ENCODE data around the gene CSPG4.

DNA sequence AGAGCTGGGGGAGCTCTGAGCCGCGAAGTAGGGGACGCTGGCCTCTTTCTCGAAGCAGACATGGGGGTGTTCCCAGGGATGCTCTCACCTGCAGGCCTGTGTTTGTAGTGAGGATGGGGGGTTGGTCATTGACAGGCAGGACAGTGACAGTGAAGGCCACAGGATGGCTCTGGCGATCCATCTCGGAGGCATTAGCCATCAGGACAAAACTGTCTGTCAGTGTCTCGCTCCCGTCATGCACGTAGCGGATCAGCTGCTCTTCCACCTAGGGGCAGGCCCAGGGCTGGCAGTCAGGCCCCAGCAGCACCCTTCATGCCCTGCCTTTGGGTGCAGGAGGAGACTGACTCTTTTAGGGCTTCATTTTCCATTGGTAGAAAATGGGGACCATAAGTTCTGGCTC is 28.0 kb downstream of the CSPG4 start:
- TF ChIP-seq, protein P1, sequence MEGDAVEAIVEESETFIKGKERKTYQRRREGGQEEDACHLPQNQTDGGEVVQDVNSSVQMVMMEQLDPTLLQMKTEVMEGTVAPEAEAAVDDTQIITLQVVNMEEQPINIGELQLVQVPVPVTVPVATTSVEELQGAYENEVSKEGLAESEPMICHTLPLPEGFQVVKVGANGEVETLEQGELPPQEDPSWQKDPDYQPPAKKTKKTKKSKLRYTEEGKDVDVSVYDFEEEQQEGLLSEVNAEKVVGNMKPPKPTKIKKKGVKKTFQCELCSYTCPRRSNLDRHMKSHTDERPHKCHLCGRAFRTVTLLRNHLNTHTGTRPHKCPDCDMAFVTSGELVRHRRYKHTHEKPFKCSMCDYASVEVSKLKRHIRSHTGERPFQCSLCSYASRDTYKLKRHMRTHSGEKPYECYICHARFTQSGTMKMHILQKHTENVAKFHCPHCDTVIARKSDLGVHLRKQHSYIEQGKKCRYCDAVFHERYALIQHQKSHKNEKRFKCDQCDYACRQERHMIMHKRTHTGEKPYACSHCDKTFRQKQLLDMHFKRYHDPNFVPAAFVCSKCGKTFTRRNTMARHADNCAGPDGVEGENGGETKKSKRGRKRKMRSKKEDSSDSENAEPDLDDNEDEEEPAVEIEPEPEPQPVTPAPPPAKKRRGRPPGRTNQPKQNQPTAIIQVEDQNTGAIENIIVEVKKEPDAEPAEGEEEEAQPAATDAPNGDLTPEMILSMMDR (conservative IDR thresholded peaks at IDR 0.05 in 1 of 2, IDR thresholded peaks at IDR 0.05 in 1 of 2; ENCODE audit: extremely low read depth in 1 of 2, insufficient read depth in 1 of 2, low read depth in 1 of 2, low read length in 2 of 2) = no peak
- TF ChIP-seq EZH2 (IDR thresholded peaks at IDR 0.05; ENCODE audit: borderline replicate concordance, low read length) = no peak

Measured in mammary epithelial cell (primary cell).